Activated T-cell treated with anti-CD3 and anti-CD28 coated beads, Interleukin-2, amount 50 U/mL, for 1 hour (primary cell): Measurements from ENCODE around the gene ANKRD44.

Experiments
- DNase-seq: peaks from one replicate; pipeline ENCODE4 v3.0.0-alpha.2; 2020

ANKRD44 gene

GRCh38 chr2:197204519-197205250 is 105.9 kb downstream of the ANKRD44 start:
- DNase-seq: no peak

- no peak for DNase-seq
These were observed 108.7 kb downstream of the ANKRD44 start for GRCh38 chr2:197201874-197202273.

GRCh38 chr2:197200762-197201058 is 109.9 kb downstream of the ANKRD44 start:
- DNase-seq: no peak

- DNase-seq: no peak
These were observed 110.4 kb downstream of the ANKRD44 start for GRCh38 chr2:197200051-197200761.

GRCh38 chr2:197198890-197199289 is 111.7 kb downstream of the ANKRD44 start:
- peak; percentile 79 for DNase-seq

GRCh38 chr2:197197895-197198311 is 112.7 kb downstream of the ANKRD44 start:
- DNase-seq: no peak

- DNase-seq: no peak
These were observed 113.9 kb downstream of the ANKRD44 start for GRCh38 chr2:197196541-197197180.

GRCh38 chr2:197195518-197195917 is 115.1 kb downstream of the ANKRD44 start:
- no peak for DNase-seq

- DNase-seq: no peak
These were observed 118.6 kb downstream of the ANKRD44 start for GRCh38 chr2:197191940-197192322.

- DNase-seq: no peak
These were observed 119.2 kb downstream of the ANKRD44 start for GRCh38 chr2:197191177-197191939.

GRCh38 chr2:197190100-197190432 is 120.5 kb downstream of the ANKRD44 start:
- DNase-seq: no peak

- DNase-seq: no peak
These were observed 121.0 kb downstream of the ANKRD44 start for GRCh38 chr2:197189426-197190099.

- no peak for DNase-seq
These were observed 124.9 kb downstream of the ANKRD44 start for GRCh38 chr2:197185676-197186075.

- DNase-seq: no peak
These were observed 125.5 kb downstream of the ANKRD44 start for GRCh38 chr2:197184959-197185586.

- DNase-seq: no peak
These were observed 127.2 kb downstream of the ANKRD44 start for GRCh38 chr2:197183355-197183754.

GRCh38 chr2:197182668-197183067 is 127.9 kb downstream of the ANKRD44 start:
- no peak for DNase-seq

- no peak for DNase-seq
These were observed 129.1 kb downstream of the ANKRD44 start for GRCh38 chr2:197181491-197181890.

GRCh38 chr2:197179744-197180498 is 130.7 kb downstream of the ANKRD44 start:
- DNase-seq: no peak

GRCh38 chr2:197176522-197176921 is 134.1 kb downstream of the ANKRD44 start:
- no peak for DNase-seq

- no peak for DNase-seq
These were observed 136.0 kb downstream of the ANKRD44 start for GRCh38 chr2:197174539-197175094.

- DNase-seq: no peak
These were observed 139.0 kb downstream of the ANKRD44 start for GRCh38 chr2:197171582-197171981.
